Lung (tissue), 12 donors: ENCODE data around the gene ABHD12B. TPM values are rescaled to one million over a fixed set of nuclear protein-coding genes. Genes with fewer than 3 reads are reported as not detected.

Experiments
- ATAC-seq: fragments of 200-7000 bp; cut with Tn5 transposase; one replicate; pipeline ENCODE4 v1.9.1; 2020; ENCODE audit warnings: moderate number of reproducible peaks; ENCODE audit not compliant: insufficient read depth, low FRiP score
- DNase-seq, 3 donors: peaks; one replicate each; pipeline ENCODE4 v3.0.0-alpha.2; 2013 to 2017
- H3K27ac ChIP-seq, 2 donors: one replicate each; pipeline ENCODE4 v1.5.1; 2013; ENCODE audit warnings: mild to moderate bottlenecking in 2 of 2, moderate library complexity in 2 of 2, control low read depth in 1 of 2, inconsistent platforms in 1 of 2, low read depth in 1 of 2, low read length in 1 of 2
- H3K27me3 ChIP-seq, 3 donors: one replicate each; pipeline ENCODE4 v1.5.1; 2013; ENCODE audit warnings: low read length in 2 of 3; ENCODE audit not compliant: control insufficient read depth in 3 of 3, insufficient read depth in 3 of 3
- H3K36me3 ChIP-seq, 4 donors: one replicate each; pipeline ENCODE4 v1.5.1; 2013; ENCODE audit warnings: low read length in 4 of 4, mild to moderate bottlenecking in 1 of 4, moderate library complexity in 1 of 4; ENCODE audit not compliant: control insufficient read depth in 4 of 4, insufficient read depth in 4 of 4
- H3K4me1 ChIP-seq, 5 donors: one replicate each; pipeline ENCODE4 v1.5.1; 2013; ENCODE audit warnings: low read length in 5 of 5, mild to moderate bottlenecking in 2 of 5, moderate library complexity in 1 of 5; ENCODE audit not compliant: control insufficient read depth in 5 of 5, insufficient read depth in 5 of 5
- H3K4me3 ChIP-seq: one replicate; pipeline ENCODE4 v1.5.1; 2013; ENCODE audit warnings: mild to moderate bottlenecking, control low read depth, moderate library complexity
- H3K9ac ChIP-seq, 2 donors: one replicate each; pipeline ENCODE4 v1.5.1; 2013; ENCODE audit warnings: low read length in 2 of 2, control low read depth in 1 of 2; ENCODE audit not compliant: insufficient read depth in 1 of 2
- H3K9me3 ChIP-seq, 4 donors: one replicate each; pipeline ENCODE4 v1.5.1; 2013; ENCODE audit warnings: low read length in 3 of 4, mild to moderate bottlenecking in 1 of 4, moderate library complexity in 1 of 4; ENCODE audit not compliant: control insufficient read depth in 4 of 4, insufficient read depth in 3 of 4
- CTCF ChIP-seq: IDR thresholded peaks from 2 replicates; pipeline ENCODE4 v1.5.1; 2012; ENCODE audit warnings: mild to moderate bottlenecking; ENCODE audit errors: control extremely low read depth, extremely low read depth
- WGBS, 2 donors: extraction: QIAGEN DNeasy Blood & Tissue Kit; methylation state at CpG; one replicate each; pipeline ENCODE4 v1.1.7; 2013; 5-methylcytosine and 5-hydroxymethylcytosine counted together
- polyA plus RNA-seq, 2 donors: library from polyadenylated mRNA; stranded (reverse); fragments of 200-250 nt; gene quantifications; one replicate each; pipeline ENCODE4 v1.2.1, GENCODE V29; 2013
- total RNA-seq, 2 donors: library from RNA; depleted of rRNA in 1 of 2; stranded (reverse); fragments of >200 nt in 1 of 2; gene quantifications; one replicate each; pipeline ENCODE4 v1.2.1, GENCODE V29; 2014 to 2021
- donor health status: control.
- donor health status: control.
- donor health status: Bipolar disorder and iron deficiency.
- donor health status: healthy.
- donor health status: DM: yes; HTN: yes; CAD: no.

The ABHD12B gene
- total and polyA plus RNA-seq, 4 donors: 0.56 to 1.0 (median 0.95) TPM; not detected in 1

- no peak for TF ChIP-seq CTCF
- Histone ChIP-seq H3K36me3 (no peaks in the 10 kb centered on the region), H3K9me3 (no peaks in the 10 kb centered on the region), H3K27me3 (no peaks in the 10 kb centered on the region), H3K27ac (no peak overlapping the region), H3K4me1 (peaks cover 0 to 12% (median 0%) of the 10 kb centered on the region in 5 donors), H3K4me3 (no peak overlapping the region), H3K9ac (no peak overlapping the region)
- WGBS, 2 donors: 50 to 52% methylated on average over 1 of the region's 1 CpG
- DNase-seq (peak in 1 of 3 donors; percentile 20), ATAC-seq (no peak)
Observed at GRCh38 chr14:50855558-50855957, 16.3 kb upstream of the ABHD12B start.

- no peaks in the 10 kb centered on the region for H3K27me3 ChIP-seq
- no peaks in the 10 kb centered on the region for H3K9me3 ChIP-seq
- no peak overlapping the region for H3K9ac ChIP-seq
- no peak for TF ChIP-seq CTCF
- no peak for ATAC-seq
- no peak overlapping the region for H3K4me3 ChIP-seq
- whole genome bisulfite sequencing, 2 donors: 82 to 87% methylated on average over 5 of the region's 5 CpGs
- DNase-seq: no peak
- no peak overlapping the region for H3K27ac ChIP-seq
- H3K36me3 ChIP-seq: no peaks in the 10 kb centered on the region
- H3K4me1 ChIP-seq: peaks cover 0 to 12% (median 0%) of the 10 kb centered on the region in 5 donors
Observed at GRCh38 chr14:50856660-50857059, 15.2 kb upstream of the ABHD12B start.

GRCh38 chr14:50859296-50859624 is 12.6 kb upstream of the ABHD12B start:
- ATAC-seq: no peak
- Histone ChIP-seq H3K4me3 (no peak overlapping the region), H3K27ac (no peak overlapping the region)

More at GRCh38 chr14:50859296-50859624, 12.6 kb upstream of the ABHD12B start:
- Histone ChIP-seq H3K9ac (no peak overlapping the region), H3K9me3 (no peaks in the 10 kb centered on the region), H3K4me1 (peaks cover 0 to 12% (median 0%) of the 10 kb centered on the region in 5 donors), H3K36me3 (no peaks in the 10 kb centered on the region), H3K27me3 (peaks cover 0 to 3% (median 0%) of the 10 kb centered on the region in 3 donors)
- DNase-seq: no peak
- TF ChIP-seq CTCF: no peak
- WGBS, 2 donors: 0 to 13% methylated on average over 1 of the region's 1 CpG
